Measurements from ENCODE around the gene FLYWCH2.

DNA sequence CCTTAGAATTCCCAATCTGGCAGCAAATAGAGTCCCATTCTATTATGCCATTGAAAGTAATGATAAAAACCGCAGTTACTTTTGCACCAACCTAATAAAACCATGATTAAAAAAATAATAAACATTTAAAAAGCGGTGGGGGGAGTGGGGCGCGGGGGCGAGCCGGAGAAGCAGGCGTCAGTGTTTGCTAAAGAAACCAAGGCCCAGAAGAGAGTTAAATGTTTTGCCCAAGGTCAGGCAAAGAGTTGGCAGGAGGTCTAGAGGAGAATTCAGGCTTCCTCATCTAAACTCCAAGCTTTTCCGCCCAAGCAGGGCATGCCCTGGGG lies 15.4 kb upstream of the FLYWCH2 start:
- TF ChIP-seq, protein P1, sequence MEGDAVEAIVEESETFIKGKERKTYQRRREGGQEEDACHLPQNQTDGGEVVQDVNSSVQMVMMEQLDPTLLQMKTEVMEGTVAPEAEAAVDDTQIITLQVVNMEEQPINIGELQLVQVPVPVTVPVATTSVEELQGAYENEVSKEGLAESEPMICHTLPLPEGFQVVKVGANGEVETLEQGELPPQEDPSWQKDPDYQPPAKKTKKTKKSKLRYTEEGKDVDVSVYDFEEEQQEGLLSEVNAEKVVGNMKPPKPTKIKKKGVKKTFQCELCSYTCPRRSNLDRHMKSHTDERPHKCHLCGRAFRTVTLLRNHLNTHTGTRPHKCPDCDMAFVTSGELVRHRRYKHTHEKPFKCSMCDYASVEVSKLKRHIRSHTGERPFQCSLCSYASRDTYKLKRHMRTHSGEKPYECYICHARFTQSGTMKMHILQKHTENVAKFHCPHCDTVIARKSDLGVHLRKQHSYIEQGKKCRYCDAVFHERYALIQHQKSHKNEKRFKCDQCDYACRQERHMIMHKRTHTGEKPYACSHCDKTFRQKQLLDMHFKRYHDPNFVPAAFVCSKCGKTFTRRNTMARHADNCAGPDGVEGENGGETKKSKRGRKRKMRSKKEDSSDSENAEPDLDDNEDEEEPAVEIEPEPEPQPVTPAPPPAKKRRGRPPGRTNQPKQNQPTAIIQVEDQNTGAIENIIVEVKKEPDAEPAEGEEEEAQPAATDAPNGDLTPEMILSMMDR (IDR thresholded peaks at IDR 0.05; ENCODE audit: low read depth, low read length): no peak
- TF ChIP-seq, protein P2, sequence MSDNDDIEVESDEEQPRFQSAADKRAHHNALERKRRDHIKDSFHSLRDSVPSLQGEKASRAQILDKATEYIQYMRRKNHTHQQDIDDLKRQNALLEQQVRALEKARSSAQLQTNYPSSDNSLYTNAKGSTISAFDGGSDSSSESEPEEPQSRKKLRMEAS (IDR thresholded peaks at IDR 0.05; ENCODE audit: low read depth, low read length): no peak
- TF ChIP-seq POLR2A (IDR thresholded peaks at IDR 0.05; ENCODE audit: extremely low read depth, insufficient read length) (no peak), MYC (IDR thresholded peaks at IDR 0.05; ENCODE audit: low read depth, low read length) (no peak)

Measured in NB4 (cell line).